DND-41 (cell line): Measurements from ENCODE around the gene SYNJ2BP.
"Not testable (repeated sequence)": the region's sequence is repeated elsewhere in the genome, so short reads cannot be mapped to it uniquely, and the experiment has no call there.

Source experiments
- EZH2 ChIP-seq: IDR thresholded peaks from 3 replicates; pipeline ENCODE4 v1.6.1; 2012; ENCODE audit warnings: borderline replicate concordance, low read depth, mild to moderate bottlenecking, moderate library complexity, low read length, inconsistent platforms; ENCODE audit not compliant: severe bottlenecking
- TF ChIP-seq, protein P1 (sequence below): IDR thresholded peaks from 2 replicates; pipeline ENCODE4 v1.5.1; 2012; ENCODE audit warnings: borderline replicate concordance, low read length, moderate library complexity, mild to moderate bottlenecking; ENCODE audit not compliant: poor library complexity, severe bottlenecking; ENCODE audit errors: extremely low read depth

DNA sequence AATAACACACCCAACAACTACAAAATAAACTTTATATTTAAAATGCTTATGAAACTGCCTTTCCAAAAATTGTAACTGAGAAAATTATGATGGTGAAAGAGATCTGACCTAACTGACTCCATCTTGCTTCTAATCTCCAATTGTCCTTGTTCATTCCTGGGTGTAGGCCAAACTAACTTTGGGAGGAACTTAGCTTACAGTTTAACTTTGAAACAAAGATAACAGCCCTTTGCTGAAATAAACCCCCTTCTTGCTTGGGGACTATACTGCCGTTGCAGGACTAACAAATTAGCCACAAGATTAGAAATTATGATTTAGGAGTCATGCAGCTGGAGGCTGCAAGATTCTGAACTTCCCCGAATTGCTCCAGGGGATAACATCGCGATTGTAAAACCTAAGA is 10.7 kb downstream of the SYNJ2BP start:
- TF ChIP-seq, protein P1, sequence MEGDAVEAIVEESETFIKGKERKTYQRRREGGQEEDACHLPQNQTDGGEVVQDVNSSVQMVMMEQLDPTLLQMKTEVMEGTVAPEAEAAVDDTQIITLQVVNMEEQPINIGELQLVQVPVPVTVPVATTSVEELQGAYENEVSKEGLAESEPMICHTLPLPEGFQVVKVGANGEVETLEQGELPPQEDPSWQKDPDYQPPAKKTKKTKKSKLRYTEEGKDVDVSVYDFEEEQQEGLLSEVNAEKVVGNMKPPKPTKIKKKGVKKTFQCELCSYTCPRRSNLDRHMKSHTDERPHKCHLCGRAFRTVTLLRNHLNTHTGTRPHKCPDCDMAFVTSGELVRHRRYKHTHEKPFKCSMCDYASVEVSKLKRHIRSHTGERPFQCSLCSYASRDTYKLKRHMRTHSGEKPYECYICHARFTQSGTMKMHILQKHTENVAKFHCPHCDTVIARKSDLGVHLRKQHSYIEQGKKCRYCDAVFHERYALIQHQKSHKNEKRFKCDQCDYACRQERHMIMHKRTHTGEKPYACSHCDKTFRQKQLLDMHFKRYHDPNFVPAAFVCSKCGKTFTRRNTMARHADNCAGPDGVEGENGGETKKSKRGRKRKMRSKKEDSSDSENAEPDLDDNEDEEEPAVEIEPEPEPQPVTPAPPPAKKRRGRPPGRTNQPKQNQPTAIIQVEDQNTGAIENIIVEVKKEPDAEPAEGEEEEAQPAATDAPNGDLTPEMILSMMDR = not testable (repeated sequence)
- not testable (repeated sequence) for TF ChIP-seq EZH2
